ENCODE measurements around the gene ARHGAP25.

The ARHGAP25 gene

DNA sequence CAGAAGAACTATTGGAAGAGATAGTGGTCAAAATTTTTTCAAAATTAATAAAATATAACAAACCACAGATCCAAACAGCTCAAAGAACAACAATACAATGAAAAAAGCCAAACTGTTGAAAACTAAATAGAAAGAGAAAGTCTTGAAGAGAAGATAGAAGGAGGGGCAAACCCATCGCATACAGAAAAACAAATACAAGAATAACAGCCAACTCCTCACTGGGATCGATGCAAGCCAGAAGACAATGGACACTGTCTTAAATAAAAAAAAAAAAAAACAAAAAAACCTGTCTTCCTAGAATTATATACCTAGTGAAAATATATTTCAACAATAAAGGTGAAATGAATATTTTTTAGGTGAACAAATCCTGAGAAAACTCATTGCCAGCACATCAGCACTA, 34.1 kb upstream of the ARHGAP25 start:
- DNase-seq (ENCODE audit: insufficient read length) = no peak
- no peak for TF ChIP-seq POLR2AphosphoS5 (IDR thresholded peaks at IDR 0.05; ENCODE audit: low read depth, low read length)
- TF ChIP-seq TAF1 (IDR thresholded peaks at IDR 0.05; ENCODE audit: borderline replicate concordance, low read depth, low read length) = no peak
- TF ChIP-seq POLR2A (IDR thresholded peaks at IDR 0.05; ENCODE audit: low read depth, low read length) = no peak
- no peak for FAIRE-seq

GRCh38 chr2:68706637-68707036, 28.0 kb upstream of the ARHGAP25 start:
- no peak for DNase-seq (ENCODE audit: insufficient read length)
- no peak for FAIRE-seq
- TF ChIP-seq POLR2A (IDR thresholded peaks at IDR 0.05; ENCODE audit: low read depth, low read length) = no peak
- TF ChIP-seq TAF1 (IDR thresholded peaks at IDR 0.05; ENCODE audit: borderline replicate concordance, low read depth, low read length) = no peak
- TF ChIP-seq POLR2AphosphoS5 (IDR thresholded peaks at IDR 0.05; ENCODE audit: low read depth, low read length) = no peak

- TF ChIP-seq TAF1 (IDR thresholded peaks at IDR 0.05; ENCODE audit: borderline replicate concordance, low read depth, low read length) (no peak), POLR2A (IDR thresholded peaks at IDR 0.05; ENCODE audit: low read depth, low read length) (no peak), POLR2AphosphoS5 (IDR thresholded peaks at IDR 0.05; ENCODE audit: low read depth, low read length) (no peak)
- FAIRE-seq = no peak
- no peak for DNase-seq (ENCODE audit: insufficient read length)
Observed at GRCh38 chr2:68708629-68709028, 26.0 kb upstream of the ARHGAP25 start.

DNA sequence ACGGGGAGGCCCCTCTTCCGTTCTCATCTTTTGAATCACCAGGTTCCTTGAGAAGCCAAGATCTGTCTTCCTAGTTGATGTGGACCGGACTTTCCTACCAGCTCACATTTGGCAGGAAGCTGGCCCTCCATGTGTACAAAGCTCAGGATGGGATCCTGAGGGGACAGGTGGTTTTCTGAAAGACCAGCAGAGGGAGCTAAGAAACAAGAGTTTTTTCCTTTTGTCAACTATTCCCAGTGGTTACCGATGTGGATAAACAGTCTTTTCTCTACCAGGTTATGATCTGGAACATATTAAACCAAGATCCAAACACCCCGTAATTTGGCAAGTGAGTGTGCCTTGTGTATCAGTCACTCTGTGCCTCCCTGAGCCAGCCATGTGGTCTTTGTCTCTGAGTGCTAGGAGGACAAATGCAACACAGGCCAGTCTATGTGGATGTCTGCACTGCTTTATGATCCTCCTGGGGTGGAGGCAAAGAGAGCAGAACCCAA, 25.1 kb upstream of the ARHGAP25 start:
- FAIRE-seq (peak; percentile 87), DNase-seq (ENCODE audit: insufficient read length) (no peak)
- no peak for TF ChIP-seq POLR2AphosphoS5 (IDR thresholded peaks at IDR 0.05; ENCODE audit: low read depth, low read length)
- TF ChIP-seq POLR2A (IDR thresholded peaks at IDR 0.05; ENCODE audit: low read depth, low read length) = no peak
- TF ChIP-seq TAF1 (IDR thresholded peaks at IDR 0.05; ENCODE audit: borderline replicate concordance, low read depth, low read length) = no peak

DNA sequence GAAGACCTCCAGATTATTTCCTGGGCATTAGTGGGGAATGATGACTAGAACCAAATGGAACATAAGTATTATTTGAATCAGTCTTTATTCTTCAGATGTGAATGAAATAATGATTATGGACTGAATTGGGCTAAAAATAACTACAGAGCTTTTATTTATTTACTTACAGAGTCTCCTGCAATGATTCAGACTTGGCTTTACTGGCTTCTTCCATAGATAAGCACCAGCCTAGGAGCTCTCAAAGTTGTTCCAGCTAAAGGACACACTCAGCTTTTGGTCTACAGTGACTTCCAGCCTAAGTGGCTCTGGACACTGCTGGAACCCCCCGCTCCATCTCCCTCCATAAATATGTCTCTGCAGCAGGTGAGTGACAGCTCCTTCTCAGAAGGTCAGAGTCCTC, 24.3 kb upstream of the ARHGAP25 start:
- TF ChIP-seq TAF1 (IDR thresholded peaks at IDR 0.05; ENCODE audit: borderline replicate concordance, low read depth, low read length) (no peak), POLR2A (IDR thresholded peaks at IDR 0.05; ENCODE audit: low read depth, low read length) (no peak), POLR2AphosphoS5 (IDR thresholded peaks at IDR 0.05; ENCODE audit: low read depth, low read length) (no peak)
- DNase-seq (ENCODE audit: insufficient read length) (no peak), FAIRE-seq (no peak)

- peak; percentile 50 for FAIRE-seq
- no peak for DNase-seq (ENCODE audit: insufficient read length)
- TF ChIP-seq TAF1 (IDR thresholded peaks at IDR 0.05; ENCODE audit: borderline replicate concordance, low read depth, low read length) = no peak
- no peak for TF ChIP-seq POLR2A (IDR thresholded peaks at IDR 0.05; ENCODE audit: low read depth, low read length)
- TF ChIP-seq POLR2AphosphoS5 (IDR thresholded peaks at IDR 0.05; ENCODE audit: low read depth, low read length) = no peak
Observed at GRCh38 chr2:68710756-68711155, 23.9 kb upstream of the ARHGAP25 start.

GRCh38 chr2:68714866-68715265, 19.7 kb upstream of the ARHGAP25 start:
- DNase-seq (ENCODE audit: insufficient read length) (no peak), FAIRE-seq (no peak)
- TF ChIP-seq TAF1 (IDR thresholded peaks at IDR 0.05; ENCODE audit: borderline replicate concordance, low read depth, low read length) (no peak), POLR2A (IDR thresholded peaks at IDR 0.05; ENCODE audit: low read depth, low read length) (peak; percentile 49; the same call in 1 of the 2 replicates), POLR2AphosphoS5 (IDR thresholded peaks at IDR 0.05; ENCODE audit: low read depth, low read length) (no peak)

GRCh38 chr2:68715353-68716041, 19.1 kb upstream of the ARHGAP25 start:
- no peak for TF ChIP-seq POLR2A (IDR thresholded peaks at IDR 0.05; ENCODE audit: low read depth, low read length)
- no peak for TF ChIP-seq TAF1 (IDR thresholded peaks at IDR 0.05; ENCODE audit: borderline replicate concordance, low read depth, low read length)
- TF ChIP-seq POLR2AphosphoS5 (IDR thresholded peaks at IDR 0.05; ENCODE audit: low read depth, low read length) = no peak
- no peak for DNase-seq (ENCODE audit: insufficient read length)
- peak; percentile 97 for FAIRE-seq

- TF ChIP-seq TAF1 (IDR thresholded peaks at IDR 0.05; ENCODE audit: borderline replicate concordance, low read depth, low read length) (no peak), POLR2A (IDR thresholded peaks at IDR 0.05; ENCODE audit: low read depth, low read length) (no peak), POLR2AphosphoS5 (IDR thresholded peaks at IDR 0.05; ENCODE audit: low read depth, low read length) (no peak)
- FAIRE-seq = no peak
- DNase-seq (ENCODE audit: insufficient read length) = no peak
Observed at GRCh38 chr2:68716604-68717304, 17.9 kb upstream of the ARHGAP25 start.

DNA sequence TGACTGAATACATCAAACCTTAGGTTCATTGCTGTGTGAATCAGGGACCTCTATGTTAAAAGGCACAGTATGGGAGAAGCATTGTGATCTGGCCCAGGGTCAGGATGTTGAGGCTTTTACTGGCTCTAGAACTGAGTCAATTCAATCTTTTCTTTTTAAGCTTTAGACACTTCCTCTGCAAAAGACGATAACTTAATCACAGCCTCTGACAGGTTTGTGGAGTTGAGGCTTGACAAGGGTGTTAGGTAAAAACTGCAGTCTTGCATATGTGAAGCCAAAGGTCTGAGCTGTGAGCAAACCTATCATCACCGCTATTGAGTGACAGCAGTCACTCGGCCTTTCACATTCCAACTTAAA, 17.3 kb upstream of the ARHGAP25 start:
- TF ChIP-seq POLR2AphosphoS5 (IDR thresholded peaks at IDR 0.05; ENCODE audit: low read depth, low read length) = no peak
- TF ChIP-seq POLR2A (IDR thresholded peaks at IDR 0.05; ENCODE audit: low read depth, low read length) = no peak
- TF ChIP-seq TAF1 (IDR thresholded peaks at IDR 0.05; ENCODE audit: borderline replicate concordance, low read depth, low read length) = no peak
- peak; percentile 67 for FAIRE-seq
- no peak for DNase-seq (ENCODE audit: insufficient read length)

DNA sequence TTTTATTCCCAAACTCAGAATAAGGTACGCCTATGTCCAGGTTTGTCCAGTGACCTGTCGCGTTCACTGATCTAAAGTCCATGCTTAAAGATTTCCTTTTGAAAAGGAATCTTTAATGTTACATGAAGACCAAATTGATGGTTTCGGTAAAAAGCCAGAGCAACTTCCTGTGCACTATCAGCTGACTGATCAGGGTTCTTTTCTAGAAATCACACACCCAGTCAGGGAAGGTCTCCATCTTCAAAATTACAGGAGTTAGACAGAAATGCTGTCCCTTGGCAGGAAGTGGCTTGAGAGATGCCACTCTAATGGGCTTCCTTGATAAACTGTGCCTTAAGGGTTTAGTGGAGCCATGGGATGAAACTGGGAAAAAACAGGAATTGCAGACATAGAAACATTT, 14.7 kb upstream of the ARHGAP25 start:
- DNase-seq (ENCODE audit: insufficient read length) = no peak
- peak; percentile 81 for FAIRE-seq
- TF ChIP-seq TAF1 (IDR thresholded peaks at IDR 0.05; ENCODE audit: borderline replicate concordance, low read depth, low read length) (no peak), POLR2AphosphoS5 (IDR thresholded peaks at IDR 0.05; ENCODE audit: low read depth, low read length) (no peak), POLR2A (IDR thresholded peaks at IDR 0.05; ENCODE audit: low read depth, low read length) (no peak)

GRCh38 chr2:68720665-68721064, 13.9 kb upstream of the ARHGAP25 start:
- FAIRE-seq = peak; percentile 86
- TF ChIP-seq POLR2AphosphoS5 (IDR thresholded peaks at IDR 0.05; ENCODE audit: low read depth, low read length) (no peak), POLR2A (IDR thresholded peaks at IDR 0.05; ENCODE audit: low read depth, low read length) (no peak), TAF1 (IDR thresholded peaks at IDR 0.05; ENCODE audit: borderline replicate concordance, low read depth, low read length) (no peak)
- DNase-seq (ENCODE audit: insufficient read length) = no peak

Measured in GM12892 (cell line).